CD4-positive, alpha-beta T cell treated with Interleukin-1 beta for 1 hour (primary cell): ENCODE data around the gene DPYD.

Experiments used
- DNase-seq, 2 donors: peaks; one replicate each; pipeline ENCODE4 v3.0.0-alpha.2; 2020 to 2022

The DPYD gene

GRCh38 chr1:97174039-97174704 is 746.7 kb downstream of the DPYD start:
- DNase-seq, result no peak

GRCh38 chr1:97170300-97170699 is 750.5 kb downstream of the DPYD start:
- DNase-seq, result no peak

- DNase-seq, result no peak
Measured at GRCh38 chr1:97168056-97168455, 752.8 kb downstream of the DPYD start.

- DNase-seq, result no peak
Measured at GRCh38 chr1:97167246-97167645, 753.6 kb downstream of the DPYD start.

- no peak for DNase-seq
Measured at GRCh38 chr1:97166626-97167025, 754.2 kb downstream of the DPYD start.

GRCh38 chr1:97164276-97164639 is 756.6 kb downstream of the DPYD start:
- no peak for DNase-seq

- no peak for DNase-seq
Measured at GRCh38 chr1:97163591-97164275, 757.1 kb downstream of the DPYD start.

GRCh38 chr1:97160818-97161217 is 760.0 kb downstream of the DPYD start:
- no peak for DNase-seq

- DNase-seq, result no peak
Measured at GRCh38 chr1:97159342-97159741, 761.5 kb downstream of the DPYD start.

GRCh38 chr1:97158691-97159096 is 762.1 kb downstream of the DPYD start:
- DNase-seq, result no peak

GRCh38 chr1:97157991-97158390 is 762.8 kb downstream of the DPYD start:
- DNase-seq, result no peak

GRCh38 chr1:97151651-97152050 is 769.2 kb downstream of the DPYD start:
- DNase-seq, result no peak

GRCh38 chr1:97145321-97145956 is 775.4 kb downstream of the DPYD start:
- no peak for DNase-seq

GRCh38 chr1:97144527-97144926 is 776.3 kb downstream of the DPYD start:
- no peak for DNase-seq

- no peak for DNase-seq
Measured at GRCh38 chr1:97143236-97143882, 777.5 kb downstream of the DPYD start.

- no peak for DNase-seq
Measured at GRCh38 chr1:97140611-97141010, 780.2 kb downstream of the DPYD start.

GRCh38 chr1:97139512-97139911 is 781.3 kb downstream of the DPYD start:
- no peak for DNase-seq

GRCh38 chr1:97138515-97139032 is 782.3 kb downstream of the DPYD start:
- DNase-seq, result no peak

- peak in 1 of 2 donors; percentile 28 for DNase-seq
Measured at GRCh38 chr1:97137862-97138514, 782.8 kb downstream of the DPYD start.

GRCh38 chr1:97136996-97137395 is 783.8 kb downstream of the DPYD start:
- DNase-seq, result no peak

- no peak for DNase-seq
Measured at GRCh38 chr1:97135972-97136371, 784.9 kb downstream of the DPYD start.

- DNase-seq, result no peak
Measured at GRCh38 chr1:97128426-97128825, 792.4 kb downstream of the DPYD start.
